CD14-positive monocyte (primary cell): ENCODE results near the gene THBS2. TPM values are rescaled to one million over a fixed set of nuclear protein-coding genes. Genes with fewer than 3 reads are reported as not detected.

Experiments used
- DNase-seq, 3 donors: peaks; one replicate each; pipeline ENCODE4 v3.0.0-alpha.2; 2011 to 2022
- H2AFZ ChIP-seq: 2 replicates; pipeline ENCODE4 v1.6.0; 2012; ENCODE audit warnings: mild to moderate bottlenecking, low read depth, low read length, inconsistent platforms; ENCODE audit not compliant: insufficient read depth, poor library complexity, severe bottlenecking
- H3K27ac ChIP-seq, 2 donors: 1 replicate in 1 of 2; 2 replicates in 1 of 2; pipeline ENCODE4 v1.5.1; 2012 to 2013; ENCODE audit warnings: low read length in 2 of 2, control low read depth in 1 of 2, inconsistent platforms in 1 of 2, low read depth in 1 of 2, mild to moderate bottlenecking in 1 of 2
- H3K27me3 ChIP-seq, 2 donors: one replicate each; pipeline versions ENCODE4 v1.6.0 to v1.6.1; 2011 to 2013; ENCODE audit warnings: low read length in 2 of 2; ENCODE audit not compliant: control insufficient read depth in 2 of 2, insufficient read depth in 2 of 2
- H3K36me3 ChIP-seq, 2 donors: replicated peaks in 1 of 2; 1 replicate in 1 of 2; 2 replicates in 1 of 2; pipeline versions ENCODE4 v1.5.1 to v1.6.1; 2012 to 2013; ENCODE audit warnings: low read length in 2 of 2, control low read depth in 1 of 2, inconsistent platforms in 1 of 2, mild to moderate bottlenecking in 1 of 2; ENCODE audit not compliant: insufficient read depth in 2 of 2, control insufficient read depth in 1 of 2
- H3K4me1 ChIP-seq, 2 donors: 1 replicate in 1 of 2; 2 replicates in 1 of 2; pipeline versions ENCODE4 v1.5.1 to v1.6.1; 2012 to 2013; ENCODE audit warnings: low read length in 2 of 2, control low read depth in 1 of 2, inconsistent platforms in 1 of 2, mild to moderate bottlenecking in 1 of 2, moderate library complexity in 1 of 2; ENCODE audit not compliant: insufficient read depth in 2 of 2, control insufficient read depth in 1 of 2
- H3K4me2 ChIP-seq: replicated peaks from 2 replicates; pipeline ENCODE3; 2012; ENCODE audit warnings: low read length, moderate library complexity, mild to moderate bottlenecking; ENCODE audit not compliant: poor library complexity, severe bottlenecking; ENCODE audit errors: extremely low read depth
- H3K4me3 ChIP-seq, 3 experiments: fragments of 200-600 bp in 1 of 3; sonication (generic) in 1 of 3; replicated peaks in 1 of 3; 1 replicate in 2 of 3; 2 replicates in 1 of 3; pipeline ENCODE4 v1.5.1; 2011 to 2013; ENCODE audit warnings: low read length in 3 of 3, mild to moderate bottlenecking in 3 of 3, control low read depth in 2 of 3, low read depth in 2 of 3, inconsistent platforms in 1 of 3, moderate library complexity in 1 of 3
- H3K79me2 ChIP-seq: 2 replicates; pipeline ENCODE4 v1.6.0; 2012; ENCODE audit warnings: mild to moderate bottlenecking, control low read depth, inconsistent platforms, low read length, moderate library complexity; ENCODE audit not compliant: insufficient read depth
- H3K9ac ChIP-seq: 2 replicates; pipeline ENCODE4 v1.6.0; 2017; ENCODE audit warnings: low read length, mild to moderate bottlenecking; ENCODE audit not compliant: insufficient read depth, poor library complexity, severe bottlenecking
- H3K9me3 ChIP-seq, 2 donors: replicated peaks in 1 of 2; 1 replicate in 1 of 2; 2 replicates in 1 of 2; pipeline versions ENCODE4 v1.5.1 to v1.6.1; 2012 to 2013; ENCODE audit warnings: low read length in 2 of 2, control low read depth in 1 of 2; ENCODE audit not compliant: control insufficient read depth in 1 of 2, insufficient read depth in 1 of 2
- H4K20me1 ChIP-seq: 2 replicates; pipeline ENCODE4 v1.6.0; 2012; ENCODE audit warnings: mild to moderate bottlenecking, low read length, control low read depth, moderate library complexity; ENCODE audit not compliant: insufficient read depth
- H3K27ac Mint-ChIP-seq, 7 donors: one replicate each; pipeline ENCODE4 v1.8.0; 2020; ENCODE audit warnings: mild to moderate bottlenecking in 7 of 7, mixed read lengths in 7 of 7, moderate library complexity in 6 of 7, inconsistent platforms in 2 of 7
- H3K27me3 Mint-ChIP-seq, 3 donors: one replicate each; pipeline ENCODE4 v1.8.0; 2021 to 2022; ENCODE audit warnings: low read depth in 3 of 3, mild to moderate bottlenecking in 3 of 3, mixed read lengths in 3 of 3, moderate library complexity in 3 of 3, inconsistent platforms in 1 of 3
- H3K36me3 Mint-ChIP-seq, 2 donors: one replicate each; pipeline ENCODE4 v1.8.0; 2020; ENCODE audit warnings: mixed read lengths in 2 of 2, inconsistent platforms in 1 of 2, mild to moderate bottlenecking in 1 of 2
- H3K4me1 Mint-ChIP-seq: one replicate; pipeline ENCODE4 v1.8.0; 2020; ENCODE audit warnings: mild to moderate bottlenecking, mixed read lengths
- H3K4me3 Mint-ChIP-seq, 2 donors: one replicate each; pipeline ENCODE4 v1.8.0; 2020; ENCODE audit warnings: mild to moderate bottlenecking in 2 of 2, mixed read lengths in 2 of 2, moderate library complexity in 1 of 2
- H3K9me3 Mint-ChIP-seq, 7 donors: one replicate each; pipeline ENCODE4 v1.8.0; 2020 to 2022; ENCODE audit warnings: mixed read lengths in 7 of 7, mild to moderate bottlenecking in 6 of 7, moderate library complexity in 6 of 7, inconsistent platforms in 2 of 7
- WGBS: methylation state at CpG from one replicate; pipeline ENCODE4 v1.1.5; 2013; ENCODE audit warnings: missing lambda C conversion rate; ENCODE audit not compliant: insufficient coverage; 5-methylcytosine and 5-hydroxymethylcytosine counted together
- intact Hi-C, 2 donors: fragments of 100-400 bp; cut with micrococcal nuclease; formaldehyde crosslinking; loops; one replicate each; pipeline versions ENCODE4 v1.15.0 to v1.15.1; 2023
- polyA plus RNA-seq, 3 donors: library from polyadenylated mRNA; depleted of rRNA in 1 of 3; unstranded in 2 of 3; stranded (reverse) in 1 of 3; fragments of 300-500 nt in 2 of 3; fragments of >200 nt in 1 of 3; fragmentation: Illumina TruSeq in 2 of 3; gene quantifications; 1 replicate in 2 of 3; 2 replicates in 1 of 3; pipeline ENCODE4 v1.2.3, GENCODE V29; 2012 to 2021
- TF ChIP-seq, protein P1 (sequence below): fragments of 200-600 bp; IDR thresholded peaks from one replicate; pipeline ENCODE4 v1.8.0; 2022; ENCODE audit warnings: antibody characterized with exemption, mild to moderate bottlenecking

THBS2 gene
- polyA plus RNA-seq, 3 donors: 0.01 to 0.03 TPM; not detected in 1

DNA sequence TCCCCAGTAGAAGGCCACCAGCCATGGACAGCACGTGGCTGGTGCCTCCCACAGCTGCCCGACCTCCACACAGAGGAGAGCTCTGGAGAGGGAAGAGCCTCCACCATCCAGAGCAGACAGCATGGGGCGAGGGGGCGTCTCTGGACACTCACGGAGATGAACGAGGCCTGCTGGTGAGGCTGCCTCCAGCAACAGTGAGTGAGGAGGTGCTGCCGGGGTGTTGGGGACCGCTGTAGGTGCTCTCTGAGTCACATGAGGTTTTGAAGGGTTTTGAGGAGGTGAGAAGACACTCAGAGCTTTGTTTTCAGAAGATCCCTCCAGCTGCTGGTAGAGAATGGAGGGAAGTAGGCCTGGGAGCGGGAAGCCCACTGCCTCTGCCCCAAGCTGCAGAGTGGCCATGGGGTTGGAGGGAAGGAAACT is 65.6 kb downstream of the THBS2 start:
- H3K79me2 ChIP-seq: no peaks in the 10 kb centered on the region
- intact Hi-C loops: no loop called here
- no peaks in the 10 kb centered on the region for H3K36me3 ChIP-seq
- H2AFZ ChIP-seq: peak overlapping the region; percentile 29
- peaks cover 6 to 15% (median 12%) of the 10 kb centered on the region in 7 donors for H3K9me3 Mint-ChIP-seq
- no peaks in the 10 kb centered on the region for H3K36me3 Mint-ChIP-seq
- peaks cover 3% of the 10 kb centered on the region for H3K4me1 Mint-ChIP-seq
- WGBS: 86% methylated on average over 7 of the region's 9 CpGs
- no peak overlapping the region for H3K9ac ChIP-seq
- H3K4me2 ChIP-seq: no peak overlapping the region
- H3K27me3 ChIP-seq: no peaks in the 10 kb centered on the region
- peaks cover 0 to 1% (median 0%) of the 10 kb centered on the region in 3 donors for H3K27me3 Mint-ChIP-seq
- DNase-seq: no peak
- no peak overlapping the region for H3K4me3 Mint-ChIP-seq
- peaks cover 9 to 15% of the 10 kb centered on the region in 2 donors for H3K9me3 ChIP-seq
- no peak overlapping the region for H3K27ac ChIP-seq
- H3K4me1 ChIP-seq: no peaks in the 10 kb centered on the region
- no peak overlapping the region for H3K4me3 ChIP-seq
- no peaks in the 10 kb centered on the region for H4K20me1 ChIP-seq
- TF ChIP-seq, protein P1, sequence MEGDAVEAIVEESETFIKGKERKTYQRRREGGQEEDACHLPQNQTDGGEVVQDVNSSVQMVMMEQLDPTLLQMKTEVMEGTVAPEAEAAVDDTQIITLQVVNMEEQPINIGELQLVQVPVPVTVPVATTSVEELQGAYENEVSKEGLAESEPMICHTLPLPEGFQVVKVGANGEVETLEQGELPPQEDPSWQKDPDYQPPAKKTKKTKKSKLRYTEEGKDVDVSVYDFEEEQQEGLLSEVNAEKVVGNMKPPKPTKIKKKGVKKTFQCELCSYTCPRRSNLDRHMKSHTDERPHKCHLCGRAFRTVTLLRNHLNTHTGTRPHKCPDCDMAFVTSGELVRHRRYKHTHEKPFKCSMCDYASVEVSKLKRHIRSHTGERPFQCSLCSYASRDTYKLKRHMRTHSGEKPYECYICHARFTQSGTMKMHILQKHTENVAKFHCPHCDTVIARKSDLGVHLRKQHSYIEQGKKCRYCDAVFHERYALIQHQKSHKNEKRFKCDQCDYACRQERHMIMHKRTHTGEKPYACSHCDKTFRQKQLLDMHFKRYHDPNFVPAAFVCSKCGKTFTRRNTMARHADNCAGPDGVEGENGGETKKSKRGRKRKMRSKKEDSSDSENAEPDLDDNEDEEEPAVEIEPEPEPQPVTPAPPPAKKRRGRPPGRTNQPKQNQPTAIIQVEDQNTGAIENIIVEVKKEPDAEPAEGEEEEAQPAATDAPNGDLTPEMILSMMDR: no peak
- peak overlapping the region in 1 of 7 donors; percentile 69 for H3K27ac Mint-ChIP-seq

DNA sequence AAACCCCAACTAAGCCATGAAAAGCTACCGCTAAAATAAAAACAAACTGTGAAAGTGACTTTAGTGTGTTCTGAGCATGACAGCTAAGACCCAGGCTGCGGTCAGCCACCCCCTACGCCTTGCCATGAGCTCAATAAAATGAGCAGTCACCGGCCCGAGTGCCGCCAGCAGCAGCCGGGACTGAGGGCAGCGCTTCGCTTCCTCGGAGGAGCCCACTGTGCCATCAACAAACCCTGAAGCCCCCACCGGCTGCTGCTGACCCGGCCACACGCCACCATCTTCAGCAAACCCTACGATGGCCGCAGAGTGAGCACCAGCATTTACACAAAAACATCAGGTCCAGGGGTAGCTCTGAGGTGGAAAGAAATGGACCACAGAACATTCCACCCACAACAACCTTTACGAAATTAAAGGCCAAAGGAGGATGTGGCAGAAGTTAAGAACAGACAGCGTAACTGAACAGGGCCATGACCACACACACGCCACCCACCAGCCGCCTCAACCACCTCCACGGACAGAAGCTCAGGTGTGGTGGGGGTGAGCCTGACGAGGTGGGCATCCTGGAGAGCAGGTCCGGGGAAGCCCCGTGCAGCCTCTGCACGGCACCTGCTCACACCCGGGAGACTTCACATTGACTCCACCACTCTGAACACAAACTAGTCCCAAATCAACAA is 67.0 kb downstream of the THBS2 start:
- 96% methylated on average over 9 of the region's 25 CpGs for WGBS
- no peak for DNase-seq
- no peaks in the 10 kb centered on the region for H3K36me3 ChIP-seq
- no peak overlapping the region for H2AFZ ChIP-seq
- no peaks in the 10 kb centered on the region for H3K36me3 Mint-ChIP-seq
- H3K9ac ChIP-seq: no peak overlapping the region
- no peaks in the 10 kb centered on the region for H3K27me3 ChIP-seq
- no peak overlapping the region for H3K4me3 Mint-ChIP-seq
- peaks cover 0 to 1% of the 10 kb centered on the region in 2 donors for H3K9me3 ChIP-seq
- H3K27ac ChIP-seq: no peak overlapping the region
- TF ChIP-seq, protein P1: no peak
- peak overlapping the region in 1 of 7 donors; percentile 45 for H3K27ac Mint-ChIP-seq
- no peaks in the 10 kb centered on the region for H3K4me1 ChIP-seq
- intact Hi-C loops: no loop called here
- H3K4me2 ChIP-seq: no peak overlapping the region
- peaks cover 3% of the 10 kb centered on the region for H3K4me1 Mint-ChIP-seq
- no peaks in the 10 kb centered on the region for H3K79me2 ChIP-seq
- peaks cover 1 to 11% (median 2%) of the 10 kb centered on the region in 7 donors for H3K9me3 Mint-ChIP-seq
- peaks cover 0 to 3% (median 1%) of the 10 kb centered on the region in 3 donors for H3K27me3 Mint-ChIP-seq
- H4K20me1 ChIP-seq: no peaks in the 10 kb centered on the region
- H3K4me3 ChIP-seq: no peak overlapping the region
